ENCODE data around the gene YRDC.

GRCh38 chr1:37854406-37854805, 46.4 kb upstream of the YRDC start:
- TF ChIP-seq, protein P1, sequence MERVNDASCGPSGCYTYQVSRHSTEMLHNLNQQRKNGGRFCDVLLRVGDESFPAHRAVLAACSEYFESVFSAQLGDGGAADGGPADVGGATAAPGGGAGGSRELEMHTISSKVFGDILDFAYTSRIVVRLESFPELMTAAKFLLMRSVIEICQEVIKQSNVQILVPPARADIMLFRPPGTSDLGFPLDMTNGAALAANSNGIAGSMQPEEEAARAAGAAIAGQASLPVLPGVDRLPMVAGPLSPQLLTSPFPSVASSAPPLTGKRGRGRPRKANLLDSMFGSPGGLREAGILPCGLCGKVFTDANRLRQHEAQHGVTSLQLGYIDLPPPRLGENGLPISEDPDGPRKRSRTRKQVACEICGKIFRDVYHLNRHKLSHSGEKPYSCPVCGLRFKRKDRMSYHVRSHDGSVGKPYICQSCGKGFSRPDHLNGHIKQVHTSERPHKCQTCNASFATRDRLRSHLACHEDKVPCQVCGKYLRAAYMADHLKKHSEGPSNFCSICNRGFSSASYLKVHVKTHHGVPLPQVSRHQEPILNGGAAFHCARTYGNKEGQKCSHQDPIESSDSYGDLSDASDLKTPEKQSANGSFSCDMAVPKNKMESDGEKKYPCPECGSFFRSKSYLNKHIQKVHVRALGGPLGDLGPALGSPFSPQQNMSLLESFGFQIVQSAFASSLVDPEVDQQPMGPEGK (CRISPR knock-in tag; IDR thresholded peaks at IDR 0.05; ENCODE audit: borderline replicate concordance) = no peak
- TF ChIP-seq OSR1 (CRISPR knock-in tag; IDR thresholded peaks at IDR 0.05) (no peak), CSDC2 (CRISPR knock-in tag; IDR thresholded peaks at IDR 0.05) (no peak), RARB (CRISPR knock-in tag; IDR thresholded peaks at IDR 0.05) (no peak), CSRNP3 (CRISPR knock-in tag; IDR thresholded peaks at IDR 0.05) (no peak), ISL1 (CRISPR knock-in tag; IDR thresholded peaks at IDR 0.05) (no peak), SNAI2 (CRISPR knock-in tag; IDR thresholded peaks at IDR 0.05) (no peak), ZFP30 (CRISPR knock-in tag; IDR thresholded peaks at IDR 0.05) (no peak)
- TF ChIP-seq, protein P2, sequence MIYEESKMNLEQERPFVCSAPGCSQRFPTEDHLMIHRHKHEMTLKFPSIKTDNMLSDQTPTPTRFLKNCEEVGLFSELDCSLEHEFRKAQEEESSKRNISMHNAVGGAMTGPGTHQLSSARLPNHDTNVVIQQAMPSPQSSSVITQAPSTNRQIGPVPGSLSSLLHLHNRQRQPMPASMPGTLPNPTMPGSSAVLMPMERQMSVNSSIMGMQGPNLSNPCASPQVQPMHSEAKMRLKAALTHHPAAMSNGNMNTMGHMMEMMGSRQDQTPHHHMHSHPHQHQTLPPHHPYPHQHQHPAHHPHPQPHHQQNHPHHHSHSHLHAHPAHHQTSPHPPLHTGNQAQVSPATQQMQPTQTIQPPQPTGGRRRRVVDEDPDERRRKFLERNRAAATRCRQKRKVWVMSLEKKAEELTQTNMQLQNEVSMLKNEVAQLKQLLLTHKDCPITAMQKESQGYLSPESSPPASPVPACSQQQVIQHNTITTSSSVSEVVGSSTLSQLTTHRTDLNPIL (CRISPR knock-in tag; IDR thresholded peaks at IDR 0.05; ENCODE audit: low read depth) = no peak
